IMR-90 (cell line): Measurements from ENCODE around the gene PTPRH. TPM values are rescaled to one million over a fixed set of nuclear protein-coding genes. Genes with fewer than 3 reads are reported as not detected.

Source experiments
- ATAC-seq: fragments of 200-7000 bp; cut with Tn5 transposase; 2 replicates; pipeline ENCODE4 v1.9.1; 2020; ENCODE audit warnings: low read depth, mild to moderate bottlenecking, moderate library complexity
- BruUV-seq: library from RNA; stranded (reverse); fragments of 400-500 nt; replicated peaks from 2 replicates; lab custom pipeline; 2021; lab: Mats Ljungman, UMichigan
- CTCF ChIA-PET: fragments of 300-600 bp; formaldehyde crosslinking; extraction: SDS; loops from one replicate; lab custom pipeline; 2021; ENCODE audit warnings: antibody characterized with exemption; lab: Yijun Ruan, JAX
- POLR2A ChIA-PET: fragments of 300-600 bp; sonication (Branson Sonifier 250); formaldehyde crosslinking; loops from one replicate; lab custom pipeline; 2022; ENCODE audit warnings: antibody characterized with exemption; ENCODE audit not compliant: unreplicated experiment; lab: Charles Lee
- DNase-seq: peaks from one replicate; pipeline ENCODE4 v3.0.0; 2013
- H2AFZ ChIP-seq: replicated peaks from 2 replicates; pipeline ENCODE3; 2013; ENCODE audit warnings: low read length, mild to moderate bottlenecking; ENCODE audit not compliant: poor library complexity
- H2AK5ac ChIP-seq: 2 replicates; pipeline ENCODE4 v1.6.1; 2013; ENCODE audit warnings: low read depth, low read length, inconsistent platforms
- H2AK9ac ChIP-seq: replicated peaks from 2 replicates; pipeline ENCODE3; 2013; ENCODE audit warnings: mild to moderate bottlenecking, low read depth, low read length, moderate library complexity; ENCODE audit not compliant: poor library complexity
- H2BK120ac ChIP-seq: 2 replicates; pipeline ENCODE4 v1.6.1; 2013; ENCODE audit warnings: low read depth, low read length, inconsistent platforms
- H2BK15ac ChIP-seq: 3 replicates; pipeline ENCODE4 v1.6.1; 2013; ENCODE audit warnings: low read depth, low read length, inconsistent platforms
- H2BK20ac ChIP-seq: 2 replicates; pipeline ENCODE4 v1.6.1; 2013; ENCODE audit warnings: low read depth, mild to moderate bottlenecking, inconsistent platforms, low read length, moderate library complexity
- H2BK5ac ChIP-seq: 2 replicates; pipeline ENCODE4 v1.6.1; 2013; ENCODE audit warnings: mild to moderate bottlenecking, low read depth, low read length, inconsistent platforms; ENCODE audit not compliant: poor library complexity, severe bottlenecking
- H3K14ac ChIP-seq: replicated peaks from 2 replicates; pipeline ENCODE4 v1.6.1; 2013; ENCODE audit warnings: low read depth, low read length, inconsistent platforms
- H3K18ac ChIP-seq: 2 replicates; pipeline ENCODE4 v1.6.1; 2013; ENCODE audit warnings: low read depth, low read length, control low read depth
- H3K23ac ChIP-seq: 2 replicates; pipeline ENCODE4 v1.6.1; 2013; ENCODE audit warnings: low read depth, low read length, inconsistent platforms
- H3K27ac ChIP-seq: 2 replicates; pipeline ENCODE4 v1.5.1; 2013; ENCODE audit warnings: mild to moderate bottlenecking, control low read depth, low read length; ENCODE audit not compliant: insufficient read depth
- H3K27me3 ChIP-seq: 2 replicates; pipeline ENCODE4 v1.6.1; 2013; ENCODE audit warnings: low read length; ENCODE audit not compliant: control insufficient read depth, insufficient read depth
- H3K36me3 ChIP-seq: 2 replicates; pipeline ENCODE4 v1.6.1; 2013; ENCODE audit warnings: low read length, mixed read lengths; ENCODE audit not compliant: control insufficient read depth, insufficient read depth
- H3K4ac ChIP-seq: 2 replicates; pipeline ENCODE4 v1.6.1; 2013; ENCODE audit warnings: low read depth, low read length, inconsistent platforms
- H3K4me1 ChIP-seq: 2 replicates; pipeline ENCODE4 v1.6.1; 2013; ENCODE audit warnings: low read length, mixed read lengths; ENCODE audit not compliant: control insufficient read depth, insufficient read depth
- H3K4me2 ChIP-seq: 2 replicates; pipeline ENCODE4 v1.6.1; 2013; ENCODE audit warnings: low read depth, mild to moderate bottlenecking, control low read depth, low read length, moderate library complexity
- H3K4me3 ChIP-seq: 2 replicates; pipeline ENCODE4 v1.5.1; 2013; ENCODE audit warnings: low read depth, mild to moderate bottlenecking, control low read depth, low read length, moderate library complexity; ENCODE audit not compliant: insufficient read depth
- H3K56ac ChIP-seq: 2 replicates; pipeline ENCODE4 v1.6.1; 2013; ENCODE audit warnings: low read length, inconsistent platforms; ENCODE audit not compliant: insufficient read depth; ENCODE audit errors: extremely low read depth
- H3K79me1 ChIP-seq, 2 experiments: 2 replicates each; pipeline ENCODE4 v1.6.1; 2013; ENCODE audit warnings: low read length in 2 of 2, inconsistent platforms in 1 of 2, low read depth in 1 of 2
- H3K9ac ChIP-seq: 2 replicates; pipeline ENCODE4 v1.6.1; 2013; ENCODE audit warnings: low read depth, low read length, control low read depth
- H3K9me1 ChIP-seq: 2 replicates; pipeline ENCODE4 v1.6.1; 2013; ENCODE audit warnings: low read length, inconsistent platforms; ENCODE audit not compliant: insufficient read depth
- H3K9me3 ChIP-seq: 2 replicates; pipeline ENCODE4 v1.6.1; 2013; ENCODE audit warnings: low read length; ENCODE audit not compliant: control insufficient read depth, insufficient read depth
- H4K20me1 ChIP-seq: 2 replicates; pipeline ENCODE4 v1.6.1; 2013; ENCODE audit warnings: low read length, inconsistent platforms; ENCODE audit not compliant: insufficient read depth
- H4K5ac ChIP-seq: 2 replicates; pipeline ENCODE4 v1.6.1; 2013; ENCODE audit warnings: mild to moderate bottlenecking, low read depth, low read length, control low read depth
- H4K8ac ChIP-seq, 2 experiments: 2 replicates each; pipeline ENCODE4 v1.6.1; 2013; ENCODE audit warnings: low read depth in 2 of 2, low read length in 2 of 2, control low read depth in 1 of 2, inconsistent platforms in 1 of 2
- H4K91ac ChIP-seq: 2 replicates; pipeline ENCODE4 v1.6.1; 2013; ENCODE audit warnings: low read depth, low read length, inconsistent platforms; ENCODE audit not compliant: insufficient read depth
- BHLHE40 ChIP-seq: fragments of 150-350 bp; IDR thresholded peaks from 2 replicates; pipeline ENCODE4 v1.6.1; 2016; ENCODE audit warnings: mild to moderate bottlenecking, low read depth, low read length
- CEBPB ChIP-seq: IDR thresholded peaks from 2 replicates; pipeline ENCODE4 v1.6.1; 2012; ENCODE audit warnings: low read depth, low read length, improper control_type of control experiment
- CHD1 ChIP-seq: IDR thresholded peaks from 2 replicates; pipeline ENCODE4 v1.6.1; 2012; ENCODE audit warnings: low read depth, low read length, improper control_type of control experiment
- CTCF ChIP-seq: conservative IDR thresholded peaks from 2 replicates; pipeline ENCODE4 v1.5.1; 2012; ENCODE audit warnings: mild to moderate bottlenecking, low read depth, low read length, improper control_type of control experiment
- FOS ChIP-seq: fragments of 150-350 bp; IDR thresholded peaks from 2 replicates; pipeline ENCODE4 v1.6.1; 2016; ENCODE audit warnings: low read depth, low read length
- MAFK ChIP-seq: IDR thresholded peaks from 2 replicates; pipeline ENCODE4 v1.6.1; 2012; ENCODE audit warnings: low read depth, low read length, improper control_type of control experiment
- MAZ ChIP-seq: IDR thresholded peaks from 2 replicates; pipeline ENCODE4 v1.6.1; 2012; ENCODE audit warnings: low read depth, mild to moderate bottlenecking, low read length, improper control_type of control experiment, moderate library complexity, borderline replicate concordance
- MXI1 ChIP-seq: IDR thresholded peaks from 2 replicates; pipeline ENCODE4 v1.6.1; 2012; ENCODE audit warnings: low read depth, mild to moderate bottlenecking, low read length, moderate library complexity, borderline replicate concordance
- NFE2L2 ChIP-seq: fragments of 150-350 bp; IDR thresholded peaks from 2 replicates; pipeline ENCODE4 v1.6.1; 2016; ENCODE audit warnings: low read depth, mild to moderate bottlenecking, low read length
- POLR2A ChIP-seq: IDR thresholded peaks from 2 replicates; pipeline ENCODE4 v1.6.1; 2012; ENCODE audit warnings: mild to moderate bottlenecking, low read depth, low read length
- RAD21 ChIP-seq: IDR thresholded peaks from 2 replicates; pipeline ENCODE4 v1.6.1; 2012; ENCODE audit warnings: low read length, improper control_type of control experiment
- RCOR1 ChIP-seq: IDR thresholded peaks from 2 replicates; pipeline ENCODE4 v1.6.1; 2012; ENCODE audit warnings: mild to moderate bottlenecking, low read length, improper control_type of control experiment; ENCODE audit not compliant: insufficient replicate concordance
- RFX5 ChIP-seq: IDR thresholded peaks from 2 replicates; pipeline ENCODE4 v1.8.0; 2012; ENCODE audit warnings: low read depth, mild to moderate bottlenecking, low read length, moderate library complexity
- SMC3 ChIP-seq: fragments of 150-350 bp; IDR thresholded peaks from 2 replicates; pipeline ENCODE4 v1.6.1; 2016; ENCODE audit warnings: low read depth, mild to moderate bottlenecking, antibody characterized with exemption, low read length, moderate library complexity
- USF2 ChIP-seq: fragments of 150-350 bp; IDR thresholded peaks from 2 replicates; pipeline ENCODE4 v1.6.1; 2017; ENCODE audit warnings: mild to moderate bottlenecking, antibody characterized with exemption, low read length, low read depth
- WGBS, 2 experiments: methylation state at CpG; one replicate each; pipeline versions ENCODE4 v1.1.5 to v1.1.7; 2013; ENCODE audit warnings: missing lambda C conversion rate in 2 of 2; ENCODE audit not compliant: insufficient read length in 1 of 2; ENCODE audit errors: extremely low coverage in 2 of 2; 5-methylcytosine and 5-hydroxymethylcytosine counted together
- dilution Hi-C: fragments of 300-500 bp; cut with HindIII; formaldehyde crosslinking; loops from one replicate; pipeline ENCODE4 v1.14.3; 2018; ENCODE audit warnings: low sequenced_read_pairs; ENCODE audit not compliant: unreplicated experiment
- in situ Hi-C: fragments of 300-500 bp; cut with MboI; formaldehyde crosslinking; loops from 3 replicates; pipeline ENCODE4 v1.14.3; 2019; ENCODE audit warnings: low sequenced_read_pairs, inconsistent platforms, mixed read lengths
- intact Hi-C: fragments of 100-400 bp; cut with micrococcal nuclease; formaldehyde crosslinking; loops from 2 replicates; pipeline ENCODE4 v1.10.0; 2022
- polyA plus RNA-seq, 3 experiments: library from polyadenylated mRNA; depleted of rRNA; stranded (reverse); fragments of >200 nt; gene quantifications; 2 replicates each; pipeline ENCODE4 v1.2.3, GENCODE V29; 2012; ENCODE audit warnings: low replicate concordance in 1 of 3
- total RNA-seq: library from RNA; depleted of rRNA; stranded (reverse); fragments of >200 nt; gene quantifications from 2 replicates; pipeline ENCODE4 v1.2.3, GENCODE V29; 2012
- TF ChIP-seq, protein P1 (sequence below): fragments of 150-350 bp; IDR thresholded peaks from 2 replicates; pipeline ENCODE4 v1.6.1; 2016; ENCODE audit warnings: low read depth, mild to moderate bottlenecking, low read length, moderate library complexity, borderline replicate concordance

PTPRH gene
- total and polyA plus RNA-seq, 2 of the 4 experiments (the other 2 are of a cell fraction) = 1.3 to 3.4 TPM

DNA sequence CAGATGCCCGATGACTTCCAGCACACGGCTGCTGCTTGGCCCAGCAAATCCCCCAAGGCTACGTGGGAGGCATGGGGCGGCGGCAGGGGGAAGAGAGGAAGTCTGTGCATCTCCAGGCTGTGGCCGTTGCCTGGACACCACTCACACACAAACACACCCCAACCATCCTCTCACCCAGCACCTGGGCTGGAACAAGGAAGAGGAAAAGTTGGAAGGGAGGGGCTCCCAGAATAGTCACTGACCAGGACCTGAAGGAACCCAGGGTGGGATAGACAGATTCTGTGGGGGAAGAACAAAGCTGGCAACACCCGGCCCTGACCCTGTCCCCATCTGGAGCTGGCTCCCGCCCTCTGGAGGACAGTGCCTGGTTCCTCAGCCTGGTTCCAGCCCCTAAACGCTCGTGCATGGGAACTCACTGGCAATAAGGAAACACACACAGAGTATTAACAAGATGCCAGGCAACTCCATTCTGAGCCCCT lies 38.4 kb upstream of the PTPRH start:
- no peak overlapping the region for H3K14ac ChIP-seq
- no peak overlapping the region for H4K5ac ChIP-seq
- POLR2A ChIA-PET = no interaction called here
- no peaks in the 10 kb centered on the region for H3K27me3 ChIP-seq
- no peak overlapping the region for H3K4me2 ChIP-seq
- in situ Hi-C loops = no loop called here
- no peaks in the 10 kb centered on the region for H3K9me3 ChIP-seq
- no peak for TF ChIP-seq RAD21
- TF ChIP-seq MAFK = no peak
- no peak for TF ChIP-seq RCOR1
- TF ChIP-seq, protein P1, sequence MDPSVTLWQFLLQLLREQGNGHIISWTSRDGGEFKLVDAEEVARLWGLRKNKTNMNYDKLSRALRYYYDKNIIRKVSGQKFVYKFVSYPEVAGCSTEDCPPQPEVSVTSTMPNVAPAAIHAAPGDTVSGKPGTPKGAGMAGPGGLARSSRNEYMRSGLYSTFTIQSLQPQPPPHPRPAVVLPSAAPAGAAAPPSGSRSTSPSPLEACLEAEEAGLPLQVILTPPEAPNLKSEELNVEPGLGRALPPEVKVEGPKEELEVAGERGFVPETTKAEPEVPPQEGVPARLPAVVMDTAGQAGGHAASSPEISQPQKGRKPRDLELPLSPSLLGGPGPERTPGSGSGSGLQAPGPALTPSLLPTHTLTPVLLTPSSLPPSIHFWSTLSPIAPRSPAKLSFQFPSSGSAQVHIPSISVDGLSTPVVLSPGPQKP = no peak
- TF ChIP-seq CEBPB = no peak
- TF ChIP-seq RFX5 = no peak
- TF ChIP-seq SMC3 = no peak
- no peak for TF ChIP-seq MXI1
- TF ChIP-seq USF2 = no peak
- no peak for TF ChIP-seq POLR2A
- TF ChIP-seq CHD1 = no peak
- no peak for TF ChIP-seq MAZ
- no peak for TF ChIP-seq CTCF
- TF ChIP-seq NFE2L2 = no peak
- no peak for TF ChIP-seq BHLHE40
- TF ChIP-seq FOS = no peak
- no peak overlapping the region for H2AFZ ChIP-seq
- H3K9me1 ChIP-seq = peaks cover 23% of the 10 kb centered on the region
- BruUV-seq = no TSS peak
- H3K9ac ChIP-seq = no peak overlapping the region
- H3K36me3 ChIP-seq = peaks cover 29% of the 10 kb centered on the region
- CTCF ChIA-PET = no interaction called here
- no peak for ATAC-seq
- no peak overlapping the region for H3K4me3 ChIP-seq
- H3K79me1 ChIP-seq = peaks cover 12 to 84% of the 10 kb centered on the region in 2 experiments
- H4K8ac ChIP-seq = no peak overlapping the region
- H3K56ac ChIP-seq = no peak overlapping the region
- peak overlapping the region; percentile 78 for H2AK9ac ChIP-seq
- H3K18ac ChIP-seq = no peak overlapping the region
- WGBS, 2 experiments = 100% methylated on average over 1 of the region's 10 CpGs; no CpG with 5 or more reads in 1 of the 2 experiments
- no peak for DNase-seq
- no peak overlapping the region for H2BK120ac ChIP-seq
- H3K4me1 ChIP-seq = 0 out of 2 replicates have a peak, but pooled peaks cover 1% of the 10 kb centered on the region
- dilution Hi-C loops = no loop called here
- H4K91ac ChIP-seq = no peak overlapping the region
- H3K23ac ChIP-seq = no peak overlapping the region
- H3K27ac ChIP-seq = no peak overlapping the region
- H2AK5ac ChIP-seq = no peak overlapping the region
- intact Hi-C loops = no loop called here
- H2BK20ac ChIP-seq = no peak overlapping the region
- no peak overlapping the region for H3K4ac ChIP-seq
- peaks cover 66% of the 10 kb centered on the region for H4K20me1 ChIP-seq
- H2BK15ac ChIP-seq = no peak overlapping the region
- no peak overlapping the region for H2BK5ac ChIP-seq
